ENCODE results near the gene FTO.

- no peak for TF ChIP-seq EP300 (IDR thresholded peaks at IDR 0.05)
- TF ChIP-seq NFE2L2 (conservative IDR thresholded peaks at IDR 0.05; ENCODE audit: low read length), result no peak
- TF ChIP-seq CTCF (IDR thresholded peaks at IDR 0.05), result no peak
- no peak for TF ChIP-seq RFX5 (IDR thresholded peaks at IDR 0.05)
- no peak for TF ChIP-seq BHLHE40 (IDR thresholded peaks at IDR 0.05; ENCODE audit: low read depth, low read length)
- TF ChIP-seq MAFK (IDR thresholded peaks at IDR 0.05; ENCODE audit: partially characterized antibody), result peak; percentile 51
- TF ChIP-seq RAD21 (conservative IDR thresholded peaks at IDR 0.05 in 1 of 2, IDR thresholded peaks at IDR 0.05 in 1 of 2), result no peak
- TF ChIP-seq SMC3 (IDR thresholded peaks at IDR 0.05), result no peak
- no peak for TF ChIP-seq USF2 (IDR thresholded peaks at IDR 0.05)
- no peak for TF ChIP-seq RNF2 (IDR thresholded peaks at IDR 0.05; ENCODE audit: borderline replicate concordance, low read depth)
- TF ChIP-seq CHD2 (IDR thresholded peaks at IDR 0.05; ENCODE audit: low read length, partially characterized antibody), result no peak
- no peak for TF ChIP-seq POLR2A (IDR thresholded peaks at IDR 0.05; ENCODE audit: low read length)
Observed at GRCh38 chr16:53837426-53837825, 133.5 kb downstream of the FTO start.

Measured in A549 (cell line).